OCI-LY1 (cell line): Measurements from ENCODE around the gene ARMC7.

Source experiments
- CTCF ChIP-seq: fragments of 200-600 bp; sonication (generic), shearing (Covaris generic); IDR thresholded peaks from 2 replicates; pipeline ENCODE4 v1.5.1; 2017; ENCODE audit warnings: mild to moderate bottlenecking, antibody characterized with exemption, low read length, moderate library complexity, mixed read lengths
- EZH2 ChIP-seq: fragments of 200-600 bp; sonication (generic), shearing (Covaris generic); IDR thresholded peaks from 2 replicates; pipeline ENCODE4 v1.8.0; 2017; ENCODE audit warnings: borderline replicate concordance, mixed run types, mild to moderate bottlenecking, antibody characterized with exemption, low read length, moderate library complexity, mixed read lengths

- TF ChIP-seq EZH2: no peak
- TF ChIP-seq CTCF: no peak
Observed at GRCh38 chr17:75114552-75115314, 5.0 kb downstream of the ARMC7 start.
